ENCODE data around the gene BCAS3.

DNA sequence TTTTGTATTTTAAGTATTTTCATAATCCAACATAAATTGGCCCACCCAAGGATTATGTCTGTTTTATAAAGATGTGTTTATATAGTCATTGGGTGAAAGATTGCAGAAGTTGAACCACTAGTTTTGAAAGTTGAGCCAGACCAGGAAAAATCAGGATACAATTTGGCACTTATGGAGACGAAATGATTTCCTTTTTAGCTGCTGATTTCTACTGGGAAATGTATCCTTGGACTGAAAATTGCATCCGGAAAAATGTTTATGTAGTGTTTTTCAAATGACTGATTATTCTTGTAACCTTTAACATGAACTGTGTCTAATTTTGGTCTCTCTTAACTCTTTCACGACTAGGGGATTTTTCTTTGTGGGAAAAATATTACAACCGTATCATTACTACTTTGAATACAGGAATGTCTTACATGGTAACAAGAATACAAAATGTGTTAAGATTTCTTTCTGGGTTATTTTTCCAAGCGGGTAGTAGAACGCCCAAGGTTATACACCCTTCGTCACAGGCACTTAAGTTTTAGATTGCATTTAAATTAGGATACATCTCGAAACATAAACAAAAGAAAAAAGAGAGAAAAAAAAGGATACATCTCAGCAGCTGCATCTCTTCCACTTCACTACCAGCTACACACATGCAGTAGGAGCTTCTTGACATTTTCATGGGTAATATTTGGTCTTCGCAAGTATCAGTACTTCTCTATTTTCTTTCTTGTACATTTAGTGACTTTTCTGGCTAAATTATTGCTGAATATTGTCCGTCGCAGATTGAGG is 449.0 kb downstream of the BCAS3 start:
- no peak for TF ChIP-seq CTCF (conservative IDR thresholded peaks at IDR 0.05)
- TF ChIP-seq ZFX (IDR thresholded peaks at IDR 0.05): no peak

Measured in C4-2B (cell line).